CD14-positive monocyte (primary cell): Measurements from ENCODE around the gene TUBAL3. TPM values are rescaled to one million over a fixed set of nuclear protein-coding genes. Genes with fewer than 3 reads are reported as not detected.

ENCODE experiments used
- DNase-seq, 3 donors: peaks; one replicate each; pipeline ENCODE4 v3.0.0-alpha.2; 2011 to 2022
- H2AFZ ChIP-seq: 2 replicates; pipeline ENCODE4 v1.6.0; 2012; ENCODE audit warnings: mild to moderate bottlenecking, low read depth, low read length, inconsistent platforms; ENCODE audit not compliant: insufficient read depth, poor library complexity, severe bottlenecking
- H3K27ac ChIP-seq, 2 donors: 1 replicate in 1 of 2; 2 replicates in 1 of 2; pipeline ENCODE4 v1.5.1; 2012 to 2013; ENCODE audit warnings: low read length in 2 of 2, control low read depth in 1 of 2, inconsistent platforms in 1 of 2, low read depth in 1 of 2, mild to moderate bottlenecking in 1 of 2
- H3K27me3 ChIP-seq, 2 donors: one replicate each; pipeline versions ENCODE4 v1.6.0 to v1.6.1; 2011 to 2013; ENCODE audit warnings: low read length in 2 of 2; ENCODE audit not compliant: control insufficient read depth in 2 of 2, insufficient read depth in 2 of 2
- H3K36me3 ChIP-seq, 2 donors: replicated peaks in 1 of 2; 1 replicate in 1 of 2; 2 replicates in 1 of 2; pipeline versions ENCODE4 v1.5.1 to v1.6.1; 2012 to 2013; ENCODE audit warnings: low read length in 2 of 2, control low read depth in 1 of 2, inconsistent platforms in 1 of 2, mild to moderate bottlenecking in 1 of 2; ENCODE audit not compliant: insufficient read depth in 2 of 2, control insufficient read depth in 1 of 2
- H3K4me1 ChIP-seq, 2 donors: 1 replicate in 1 of 2; 2 replicates in 1 of 2; pipeline versions ENCODE4 v1.5.1 to v1.6.1; 2012 to 2013; ENCODE audit warnings: low read length in 2 of 2, control low read depth in 1 of 2, inconsistent platforms in 1 of 2, mild to moderate bottlenecking in 1 of 2, moderate library complexity in 1 of 2; ENCODE audit not compliant: insufficient read depth in 2 of 2, control insufficient read depth in 1 of 2
- H3K4me2 ChIP-seq: replicated peaks from 2 replicates; pipeline ENCODE3; 2012; ENCODE audit warnings: low read length, moderate library complexity, mild to moderate bottlenecking; ENCODE audit not compliant: poor library complexity, severe bottlenecking; ENCODE audit errors: extremely low read depth
- H3K4me3 ChIP-seq, 3 experiments: fragments of 200-600 bp in 1 of 3; sonication (generic) in 1 of 3; replicated peaks in 1 of 3; 1 replicate in 2 of 3; 2 replicates in 1 of 3; pipeline ENCODE4 v1.5.1; 2011 to 2013; ENCODE audit warnings: low read length in 3 of 3, mild to moderate bottlenecking in 3 of 3, control low read depth in 2 of 3, low read depth in 2 of 3, inconsistent platforms in 1 of 3, moderate library complexity in 1 of 3
- H3K79me2 ChIP-seq: 2 replicates; pipeline ENCODE4 v1.6.0; 2012; ENCODE audit warnings: mild to moderate bottlenecking, control low read depth, inconsistent platforms, low read length, moderate library complexity; ENCODE audit not compliant: insufficient read depth
- H3K9ac ChIP-seq: 2 replicates; pipeline ENCODE4 v1.6.0; 2017; ENCODE audit warnings: low read length, mild to moderate bottlenecking; ENCODE audit not compliant: insufficient read depth, poor library complexity, severe bottlenecking
- H3K9me3 ChIP-seq, 2 donors: replicated peaks in 1 of 2; 1 replicate in 1 of 2; 2 replicates in 1 of 2; pipeline versions ENCODE4 v1.5.1 to v1.6.1; 2012 to 2013; ENCODE audit warnings: low read length in 2 of 2, control low read depth in 1 of 2; ENCODE audit not compliant: control insufficient read depth in 1 of 2, insufficient read depth in 1 of 2
- H4K20me1 ChIP-seq: 2 replicates; pipeline ENCODE4 v1.6.0; 2012; ENCODE audit warnings: mild to moderate bottlenecking, low read length, control low read depth, moderate library complexity; ENCODE audit not compliant: insufficient read depth
- H3K27ac Mint-ChIP-seq, 7 donors: one replicate each; pipeline ENCODE4 v1.8.0; 2020; ENCODE audit warnings: mild to moderate bottlenecking in 7 of 7, mixed read lengths in 7 of 7, moderate library complexity in 6 of 7, inconsistent platforms in 2 of 7
- H3K27me3 Mint-ChIP-seq, 3 donors: one replicate each; pipeline ENCODE4 v1.8.0; 2021 to 2022; ENCODE audit warnings: low read depth in 3 of 3, mild to moderate bottlenecking in 3 of 3, mixed read lengths in 3 of 3, moderate library complexity in 3 of 3, inconsistent platforms in 1 of 3
- H3K36me3 Mint-ChIP-seq, 2 donors: one replicate each; pipeline ENCODE4 v1.8.0; 2020; ENCODE audit warnings: mixed read lengths in 2 of 2, inconsistent platforms in 1 of 2, mild to moderate bottlenecking in 1 of 2
- H3K4me1 Mint-ChIP-seq: one replicate; pipeline ENCODE4 v1.8.0; 2020; ENCODE audit warnings: mild to moderate bottlenecking, mixed read lengths
- H3K4me3 Mint-ChIP-seq, 2 donors: one replicate each; pipeline ENCODE4 v1.8.0; 2020; ENCODE audit warnings: mild to moderate bottlenecking in 2 of 2, mixed read lengths in 2 of 2, moderate library complexity in 1 of 2
- H3K9me3 Mint-ChIP-seq, 7 donors: one replicate each; pipeline ENCODE4 v1.8.0; 2020 to 2022; ENCODE audit warnings: mixed read lengths in 7 of 7, mild to moderate bottlenecking in 6 of 7, moderate library complexity in 6 of 7, inconsistent platforms in 2 of 7
- CTCF ChIP-seq: fragments of 200-600 bp; IDR thresholded peaks from one replicate; pipeline ENCODE4 v1.8.0; 2022; ENCODE audit warnings: antibody characterized with exemption, mild to moderate bottlenecking
- WGBS: methylation state at CpG from one replicate; pipeline ENCODE4 v1.1.5; 2013; ENCODE audit warnings: missing lambda C conversion rate; ENCODE audit not compliant: insufficient coverage; 5-methylcytosine and 5-hydroxymethylcytosine counted together
- intact Hi-C, 2 donors: fragments of 100-400 bp; cut with micrococcal nuclease; formaldehyde crosslinking; loops; one replicate each; pipeline versions ENCODE4 v1.15.0 to v1.15.1; 2023
- polyA plus RNA-seq, 3 donors: library from polyadenylated mRNA; depleted of rRNA in 1 of 3; unstranded in 2 of 3; stranded (reverse) in 1 of 3; fragments of 300-500 nt in 2 of 3; fragments of >200 nt in 1 of 3; fragmentation: Illumina TruSeq in 2 of 3; gene quantifications; 1 replicate in 2 of 3; 2 replicates in 1 of 3; pipeline ENCODE4 v1.2.3, GENCODE V29; 2012 to 2021

Gene TUBAL3
- polyA plus RNA-seq, 3 donors = not detected

- H3K36me3 ChIP-seq = no peaks in the 10 kb centered on the region
- Mint-ChIP-seq H3K27me3 (peaks cover 0 to 3% (median 0%) of the 10 kb centered on the region in 3 donors), H3K36me3 (peaks cover 0 to 20% of the 10 kb centered on the region in 2 donors), H3K9me3 (peaks cover 0 to 10% (median 6%) of the 10 kb centered on the region in 7 donors), H3K4me3 (no peak overlapping the region), H3K4me1 (peaks cover 10% of the 10 kb centered on the region), H3K27ac (no peak overlapping the region)
- H3K4me2 ChIP-seq = no peak overlapping the region
- WGBS = no CpG with 5 or more reads among the region's 2 CpGs
- peaks cover 65% of the 10 kb centered on the region for H3K79me2 ChIP-seq
- H3K27me3 ChIP-seq = no peaks in the 10 kb centered on the region
- no peak overlapping the region for H2AFZ ChIP-seq
- no peak overlapping the region for H3K27ac ChIP-seq
- H3K4me1 ChIP-seq = peaks cover 0 to 2% of the 10 kb centered on the region in 2 donors
- intact Hi-C loops = no loop called here
- TF ChIP-seq CTCF = no peak
- H3K9ac ChIP-seq = no peak overlapping the region
- no peak overlapping the region for H3K4me3 ChIP-seq
- no peaks in the 10 kb centered on the region for H4K20me1 ChIP-seq
- H3K9me3 ChIP-seq = no peaks in the 10 kb centered on the region
- DNase-seq = no peak
These were observed 19.1 kb upstream of the TUBAL3 start for GRCh38 chr10:5423771-5424170.

DNA sequence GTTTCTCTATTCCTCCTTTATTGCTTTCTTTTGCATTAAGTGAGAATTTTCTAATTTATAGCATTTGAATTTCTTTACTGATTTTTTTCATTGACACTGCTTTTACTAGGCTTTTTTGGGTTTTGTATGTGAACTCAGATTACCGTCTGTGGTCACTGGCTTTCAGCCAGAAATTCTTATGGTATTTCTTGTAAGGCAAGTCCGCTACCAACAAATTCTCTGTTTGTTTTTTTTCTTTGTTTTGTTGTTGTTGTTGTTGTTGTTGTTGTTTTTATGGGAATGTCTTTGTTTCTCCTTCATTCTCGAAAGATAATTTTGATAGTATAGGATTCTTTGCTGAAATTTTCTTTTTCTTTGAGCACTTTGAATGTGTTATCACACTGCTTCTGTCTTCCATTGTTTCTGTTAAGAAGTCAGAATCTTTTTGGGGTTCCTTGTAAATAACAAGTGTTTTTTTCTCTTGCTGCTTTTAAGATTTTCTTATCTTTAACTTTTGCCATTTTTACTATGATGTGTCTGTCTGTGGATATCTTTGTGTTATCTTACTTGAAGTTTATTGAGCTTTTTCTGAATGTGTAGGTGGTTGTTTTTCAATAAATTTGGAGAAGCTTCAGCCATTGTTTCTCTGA lies 15.0 kb upstream of the TUBAL3 start:
- DNase-seq = no peak
- H3K36me3 ChIP-seq = no peaks in the 10 kb centered on the region
- WGBS = 90% methylated on average over 2 of the region's 3 CpGs
- peaks cover 0 to 6% of the 10 kb centered on the region in 2 donors for H3K9me3 ChIP-seq
- H3K27me3 Mint-ChIP-seq = peaks cover 0 to 3% (median 0%) of the 10 kb centered on the region in 3 donors
- H3K79me2 ChIP-seq = peaks cover 93% of the 10 kb centered on the region
- H3K27ac ChIP-seq = no peak overlapping the region
- H3K9me3 Mint-ChIP-seq = peaks cover 5 to 19% (median 12%) of the 10 kb centered on the region in 7 donors
- H3K36me3 Mint-ChIP-seq = peaks cover 2 to 27% of the 10 kb centered on the region in 2 donors
- no peak overlapping the region for H3K4me2 ChIP-seq
- H3K27me3 ChIP-seq = no peaks in the 10 kb centered on the region
- no peak overlapping the region for H3K4me3 Mint-ChIP-seq
- peaks cover 5% of the 10 kb centered on the region for H3K4me1 Mint-ChIP-seq
- H4K20me1 ChIP-seq = no peaks in the 10 kb centered on the region
- H3K4me3 ChIP-seq = no peak overlapping the region
- H3K9ac ChIP-seq = no peak overlapping the region
- intact Hi-C loops = no loop called here
- no peak for TF ChIP-seq CTCF
- no peak overlapping the region for H3K27ac Mint-ChIP-seq
- H2AFZ ChIP-seq = no peak overlapping the region
- peaks cover 0 to 2% of the 10 kb centered on the region in 2 donors for H3K4me1 ChIP-seq
